Activated B cell treated with CpG ODN at 0.5 μM for 24 hours (primary cell): ENCODE data around the gene VPS37B. TPM values are rescaled to one million over a fixed set of nuclear protein-coding genes. Genes with fewer than 3 reads are reported as not detected.

Experiments
- ATAC-seq: fragments of 200-7000 bp; cut with Tn5 transposase; one replicate; pipeline ENCODE4 v1.10.0; 2021; ENCODE audit warnings: low read depth, mild to moderate bottlenecking, moderate library complexity
- CTCF ChIA-PET: fragments of 350-600 bp; sonication (Branson Sonifier 250); formaldehyde crosslinking; loops from one replicate; lab custom pipeline; 2021; ENCODE audit warnings: antibody characterized with exemption; lab: Charles Lee
- POLR2A ChIA-PET: fragments of 350-600 bp; sonication (Branson Sonifier 250); formaldehyde crosslinking; loops from one replicate; lab custom pipeline; 2021; ENCODE audit warnings: antibody characterized with exemption; lab: Charles Lee
- DNase-seq: peaks from one replicate; pipeline ENCODE4 v3.0.0; 2022
- H3K27ac Mint-ChIP-seq: one replicate; pipeline ENCODE4 v1.8.0; 2020; ENCODE audit warnings: mixed read lengths
- H3K27me3 Mint-ChIP-seq: one replicate; pipeline ENCODE4 v1.8.0; 2021; ENCODE audit warnings: mixed read lengths
- H3K36me3 Mint-ChIP-seq: one replicate; pipeline ENCODE4 v1.8.0; 2021; ENCODE audit warnings: low read depth, mixed read lengths
- H3K4me1 Mint-ChIP-seq: one replicate; pipeline ENCODE4 v1.8.0; 2021; ENCODE audit warnings: mixed read lengths
- H3K4me3 Mint-ChIP-seq: one replicate; pipeline ENCODE4 v1.8.0; 2020; ENCODE audit warnings: mild to moderate bottlenecking, mixed read lengths
- H3K9me3 Mint-ChIP-seq: one replicate; pipeline ENCODE4 v1.8.0; 2020; ENCODE audit warnings: mixed read lengths
- CTCF ChIP-seq: fragments of 200-600 bp; IDR thresholded peaks from one replicate; pipeline ENCODE4 v1.8.0; 2022; ENCODE audit warnings: antibody characterized with exemption, mild to moderate bottlenecking
- intact Hi-C: fragments of 100-400 bp; cut with micrococcal nuclease; formaldehyde crosslinking; loops from one replicate; pipeline ENCODE4 v1.15.1; 2024
- total RNA-seq: library from RNA; stranded (reverse); gene quantifications from 2 replicates; pipeline ENCODE4 v1.2.3, GENCODE V29; 2022

VPS37B gene
- total RNA-seq, 1 donor from 2014 or later = 54.1 TPM

GRCh38 chr12:122891661-122892525 lies 4.0 kb downstream of the VPS37B start:
- Mint-ChIP-seq H3K9me3 (no peaks in the 10 kb centered on the region), H3K27ac (peak overlapping the region; percentile 96), H3K4me1 (peaks cover 96% of the 10 kb centered on the region), H3K36me3 (peaks cover 27% of the 10 kb centered on the region), H3K4me3 (peak overlapping the region; percentile 45), H3K27me3 (no peaks in the 10 kb centered on the region)
- ATAC-seq (no peak), DNase-seq (no peak)
- ChIA-PET POLR2A (interaction anchor here (0.5 to 6.5 kb wide), 10 partner anchors 7 to 1540 kb away, joined by 3 to 99 read pairs (median 5); partner anchors contain the start of genes ANAPC5 and VPS37B), CTCF (interaction anchor here (1.4 to 6.1 kb wide), 2 partner anchors 29 to 61 kb away, joined by 4 to 25 read pairs; no protein-coding TSS in a partner anchor)
- TF ChIP-seq CTCF = no peak
- intact Hi-C loops = loop anchor here (10.0 kb wide), 1 partner anchor 487 kb away; no protein-coding TSS in a partner anchor

GRCh38 chr12:122889761-122890520 lies 6.0 kb downstream of the VPS37B start:
- no peak for ATAC-seq
- CTCF ChIA-PET = interaction anchor here (1.4 to 6.1 kb wide), 2 partner anchors 27 to 62 kb away, joined by 4 to 25 read pairs; no protein-coding TSS in a partner anchor
- DNase-seq = no peak
- no peaks in the 10 kb centered on the region for H3K9me3 Mint-ChIP-seq
- peaks cover 18% of the 10 kb centered on the region for H3K36me3 Mint-ChIP-seq
- H3K27ac Mint-ChIP-seq = peak overlapping the region; percentile 96
- POLR2A ChIA-PET = interaction anchor here (0.6 to 6.5 kb wide), 11 partner anchors 9 to 1463 kb away, joined by 3 to 99 read pairs (median 8); partner anchors contain the start of gene VPS37B
- intact Hi-C loops = loop anchor here (1.0 to 10.0 kb wide), 3 partner anchors 9 to 485 kb away; partner anchors contain the start of genes MPHOSPH9 and MTRFR
- H3K4me3 Mint-ChIP-seq = peak overlapping the region; percentile 74
- no peak for TF ChIP-seq CTCF
- H3K4me1 Mint-ChIP-seq = peaks cover 93% of the 10 kb centered on the region
- no peaks in the 10 kb centered on the region for H3K27me3 Mint-ChIP-seq

- H3K4me3 Mint-ChIP-seq = peak overlapping the region; percentile 88
- POLR2A ChIA-PET = interaction anchor here (0.6 to 6.5 kb wide), 15 partner anchors 9 to 361 kb away, joined by 3 to 99 read pairs (median 4); partner anchors contain the start of genes KNTC1, MPHOSPH9, MTRFR and OGFOD2
- no peaks in the 10 kb centered on the region for H3K27me3 Mint-ChIP-seq
- peaks cover 93% of the 10 kb centered on the region for H3K4me1 Mint-ChIP-seq
- peak; percentile 55 for ATAC-seq
- intact Hi-C loops = loop anchor here (1.0 to 5.0 kb wide), 2 partner anchors 10 to 344 kb away; partner anchors contain the start of genes MPHOSPH9 and MTRFR
- H3K27ac Mint-ChIP-seq = peak overlapping the region; percentile 96
- no peak for DNase-seq
- TF ChIP-seq CTCF = no peak
- CTCF ChIA-PET = interaction anchor here (2.4 to 6.1 kb wide), 2 partner anchors 10 to 64 kb away, joined by 17 to 25 read pairs; no protein-coding TSS in a partner anchor
- H3K36me3 Mint-ChIP-seq = peaks cover 10% of the 10 kb centered on the region
- H3K9me3 Mint-ChIP-seq = no peaks in the 10 kb centered on the region
These were observed 7.6 kb downstream of the VPS37B start for GRCh38 chr12:122888232-122888752.

- TF ChIP-seq CTCF = no peak
- peaks cover 95% of the 10 kb centered on the region for H3K4me1 Mint-ChIP-seq
These were observed 8.1 kb downstream of the VPS37B start for GRCh38 chr12:122887819-122888212.

More at GRCh38 chr12:122887819-122888212, 8.1 kb downstream of the VPS37B start:
- ATAC-seq (peak; percentile 14), DNase-seq (no peak)
- Mint-ChIP-seq H3K27me3 (no peaks in the 10 kb centered on the region), H3K4me3 (peak overlapping the region; percentile 88), H3K36me3 (peaks cover 10% of the 10 kb centered on the region), H3K9me3 (no peaks in the 10 kb centered on the region), H3K27ac (peak overlapping the region; percentile 96)
- ChIA-PET CTCF (interaction anchor here (1.2 to 6.1 kb wide), 3 partner anchors 10 to 65 kb away, joined by 3 to 25 read pairs (median 17); no protein-coding TSS in a partner anchor), POLR2A (interaction anchor here (0.7 to 6.5 kb wide), 13 partner anchors 8 to 361 kb away, joined by 3 to 99 read pairs (median 5); partner anchors contain the start of genes KNTC1, MPHOSPH9, MTRFR and OGFOD2)
- intact Hi-C loops = loop anchor here (1.0 to 5.0 kb wide), 5 partner anchors 7 to 344 kb away; partner anchors contain the start of genes MPHOSPH9 and MTRFR
